ENCODE measurements around the gene RAD21L1.

GRCh38 chr20:1207293-1207878, 18.5 kb upstream of the RAD21L1 start:
- TF ChIP-seq CTCF (IDR thresholded peaks at IDR 0.05) = no peak
- TF ChIP-seq EZH2 (IDR thresholded peaks at IDR 0.05) = no peak
- TF ChIP-seq EZH2phosphoT487 (IDR thresholded peaks at IDR 0.05) = no peak
